ENCODE measurements around the gene TMEM267. TPM values are rescaled to one million over a fixed set of nuclear protein-coding genes. Genes with fewer than 3 reads are reported as not detected.

TMEM267 gene
- total and polyA plus RNA-seq, 2 donors (not counting 1 experiment from before 2014, with no cell fraction given): 11.3 to 15.0 TPM

- Histone ChIP-seq H3K9ac (ENCODE audit: low read length) (peak overlapping the region; percentile 93), H3K27ac (ENCODE audit: low read length in 2 of 2) (peak overlapping the region; percentile 94 to 99), H3K4me2 (replicated peaks; ENCODE audit: low read depth, low read length, poor library complexity, severe bottlenecking) (peak overlapping the region; percentile 77), H2AFZ (ENCODE audit: insufficient read depth, low read depth, low read length, poor library complexity, severe bottlenecking) (peak overlapping the region; percentile 87), H3K9me3 (ENCODE audit: control extremely low read depth in 1 of 3, control insufficient read depth in 2 of 3, insufficient read depth in 1 of 3, low read length in 2 of 3) (no peaks in the 10 kb centered on the region), H3K79me2 (ENCODE audit: control insufficient read depth, insufficient read depth, low read length) (peaks cover 18% of the 10 kb centered on the region), H4K20me1 (ENCODE audit: control insufficient read depth, insufficient read depth, low read length, poor library complexity, severe bottlenecking) (no peaks in the 10 kb centered on the region), H3K4me3 (ENCODE audit: control extremely low read depth in 1 of 5, extremely low read depth in 1 of 5, insufficient read depth in 1 of 5, low read depth in 2 of 5, low read length in 4 of 5) (peak overlapping the region; percentile 58 to 92 (median 89)), H3K4me1 (ENCODE audit: control insufficient read depth in 2 of 2, insufficient read depth in 2 of 2, low read length in 2 of 2) (peaks cover 22 to 23% of the 10 kb centered on the region in 2 donors), H3K36me3 (replicated peaks in 1 of 2; ENCODE audit: control extremely low read depth in 1 of 2, control insufficient read depth in 1 of 2, extremely low read depth in 1 of 2, insufficient read depth in 2 of 2, low read length in 1 of 2) (peaks cover 0 to 2% of the 10 kb centered on the region in 2 experiments), H3K27me3 (replicated peaks in 1 of 4; ENCODE audit: control extremely low read depth in 1 of 4, control insufficient read depth in 3 of 4, insufficient read depth in 4 of 4, low read length in 3 of 4) (no peaks in the 10 kb centered on the region)
- peak; percentile 68 for ATAC-seq (ENCODE audit: low read depth)
- WGBS (ENCODE audit: insufficient coverage): 0% methylated on average over 31 of the region's 32 CpGs
- CTCF ChIA-PET: interaction anchor here (0.6 to 3.2 kb wide), 31 partner anchors 8 to 604 kb away, joined by 3 to 41 read pairs (median 6); partner anchors contain the start of genes C5orf34, CCL28, HMGCS1 and NNT
- intact Hi-C loops (cut with micrococcal nuclease): loop anchor here (1.0 to 10.0 kb wide), 5 partner anchors 95 to 1557 kb away; partner anchors contain the start of genes FBXO4 and HMGCS1
- POLR2A ChIA-PET: interaction anchor here (0.6 to 2.6 kb wide), 21 partner anchors 30 to 1580 kb away, joined by 3 to 38 read pairs (median 9); partner anchors contain the start of genes C5orf34, FBXO4, HMGCS1 and NNT
- peak overlapping the region; percentile 100 for H3K27ac Mint-ChIP-seq
- H3K9me3 Mint-ChIP-seq (ENCODE audit: insufficient read depth): no peaks in the 10 kb centered on the region
- no peaks in the 10 kb centered on the region for H3K27me3 Mint-ChIP-seq
- peaks cover 33% of the 10 kb centered on the region for H3K4me1 Mint-ChIP-seq
- H3K4me3 Mint-ChIP-seq: peak overlapping the region; percentile 100
- no peak for TF ChIP-seq EZH2 (IDR thresholded peaks at IDR 0.05; ENCODE audit: borderline replicate concordance, insufficient read depth, low read depth, low read length, poor library complexity, severe bottlenecking)
- TF ChIP-seq CTCF (IDR thresholded peaks at IDR 0.05): peak; percentile 81
- peak; percentile 93 for DNase-seq
These were observed 613 bp upstream of the TMEM267 start for GRCh38 chr5:43484106-43484849.

Measured in B cell (primary cell).